Measurements from ENCODE around the gene IL1B.
"Not testable (repeated sequence)": the region's sequence is repeated elsewhere in the genome, so short reads cannot be mapped to it uniquely, and the experiment has no call there.

IL1B gene

DNA sequence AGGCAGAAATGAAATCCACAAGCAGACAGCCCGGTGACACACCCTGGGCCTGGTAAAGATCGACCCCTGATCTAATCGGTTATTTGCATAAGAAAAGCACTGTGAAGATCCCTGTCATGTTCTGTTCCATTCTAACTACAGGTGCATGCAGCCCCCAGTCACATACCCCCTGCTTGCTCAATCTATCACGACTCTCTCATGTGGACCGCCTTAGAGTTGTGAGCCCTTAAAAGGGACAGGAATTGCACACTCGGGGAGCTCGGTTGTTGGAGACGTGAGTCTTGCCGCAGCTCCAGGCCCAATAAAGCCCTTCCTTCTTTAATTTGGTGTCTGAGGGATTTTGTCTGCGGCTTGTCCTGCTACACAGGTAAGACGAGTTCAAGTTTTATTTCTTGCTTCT, 13.4 kb upstream of the IL1B start:
- no peak for DNase-seq

DNA sequence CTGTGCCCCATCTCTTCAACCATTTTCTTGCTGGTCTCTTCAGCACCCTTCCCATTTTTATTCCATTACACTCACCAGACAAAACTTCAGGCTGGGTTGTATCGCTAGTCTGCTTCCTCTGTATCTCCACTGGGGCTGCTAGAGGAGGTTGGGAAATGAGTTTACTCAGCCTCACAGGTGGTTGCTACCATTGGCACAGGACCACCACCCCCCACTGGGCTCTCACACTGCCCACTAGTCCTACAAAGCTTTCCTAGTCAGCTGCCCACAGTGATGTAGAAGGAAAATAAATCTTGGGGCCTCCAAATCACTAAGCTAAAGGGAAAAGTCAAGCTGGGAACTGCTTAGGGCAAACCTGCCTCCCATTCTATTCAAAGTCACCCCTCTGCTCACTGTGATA, 12.3 kb upstream of the IL1B start:
- no peak for DNase-seq

DNA sequence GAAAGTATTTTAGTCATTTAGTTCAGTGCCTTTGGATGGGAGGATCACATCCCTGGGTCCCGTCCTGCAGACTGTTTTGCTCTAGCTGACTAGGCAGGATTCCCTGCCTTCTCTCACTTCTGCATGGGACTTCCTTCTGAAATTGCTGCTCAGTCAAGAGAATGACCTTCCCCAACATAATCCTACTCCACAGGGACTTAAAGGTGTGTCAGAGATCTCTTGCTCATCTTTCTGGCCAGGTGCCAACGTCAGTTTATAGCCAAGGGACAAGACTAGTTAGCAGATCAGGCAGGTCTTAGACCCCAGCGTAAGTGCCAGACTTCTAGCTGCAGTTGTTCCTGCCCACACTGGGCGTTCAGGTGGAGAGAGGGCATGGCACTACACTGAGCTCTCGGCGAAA, 9.5 kb upstream of the IL1B start:
- no peak for DNase-seq

DNA sequence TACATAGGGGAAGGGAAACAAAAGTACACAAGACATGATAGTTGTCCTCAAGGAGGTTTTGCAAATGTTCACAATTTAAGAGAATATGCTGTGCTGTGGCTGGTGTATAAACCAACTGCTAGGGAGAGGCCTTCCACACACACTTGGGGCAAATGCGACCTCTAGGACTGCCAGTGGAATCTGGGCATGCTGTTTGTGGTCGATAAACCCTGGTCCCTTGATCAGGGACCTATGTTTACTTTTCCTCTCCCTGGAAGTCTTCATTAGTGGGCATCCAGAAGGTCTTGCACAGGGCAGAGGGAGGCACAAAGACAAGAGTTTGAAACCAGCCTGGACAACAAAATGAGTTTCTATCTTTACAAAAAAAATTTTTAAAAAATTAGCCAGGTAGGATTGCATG, 7.3 kb upstream of the IL1B start:
- no peak for DNase-seq

DNA sequence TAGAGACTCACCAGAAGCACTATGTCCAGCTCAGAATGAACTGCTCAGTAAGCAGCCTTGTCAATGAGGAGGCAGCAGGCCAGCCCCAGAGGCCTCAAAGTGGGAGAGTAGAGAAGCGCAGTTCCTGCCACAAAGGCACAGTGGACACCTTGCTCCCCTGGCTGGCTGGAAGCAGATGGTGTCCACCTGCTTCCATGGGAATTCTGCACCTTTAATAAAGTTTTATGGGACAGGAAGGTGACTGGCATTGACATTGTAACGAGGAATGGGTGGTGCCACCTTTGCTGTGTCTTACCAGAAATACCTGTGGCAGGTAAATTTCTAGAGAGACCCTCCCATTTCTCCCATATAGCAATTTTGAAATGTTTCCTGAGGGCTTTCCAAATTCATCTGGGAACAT, 6.7 kb upstream of the IL1B start:
- no peak for DNase-seq

DNA sequence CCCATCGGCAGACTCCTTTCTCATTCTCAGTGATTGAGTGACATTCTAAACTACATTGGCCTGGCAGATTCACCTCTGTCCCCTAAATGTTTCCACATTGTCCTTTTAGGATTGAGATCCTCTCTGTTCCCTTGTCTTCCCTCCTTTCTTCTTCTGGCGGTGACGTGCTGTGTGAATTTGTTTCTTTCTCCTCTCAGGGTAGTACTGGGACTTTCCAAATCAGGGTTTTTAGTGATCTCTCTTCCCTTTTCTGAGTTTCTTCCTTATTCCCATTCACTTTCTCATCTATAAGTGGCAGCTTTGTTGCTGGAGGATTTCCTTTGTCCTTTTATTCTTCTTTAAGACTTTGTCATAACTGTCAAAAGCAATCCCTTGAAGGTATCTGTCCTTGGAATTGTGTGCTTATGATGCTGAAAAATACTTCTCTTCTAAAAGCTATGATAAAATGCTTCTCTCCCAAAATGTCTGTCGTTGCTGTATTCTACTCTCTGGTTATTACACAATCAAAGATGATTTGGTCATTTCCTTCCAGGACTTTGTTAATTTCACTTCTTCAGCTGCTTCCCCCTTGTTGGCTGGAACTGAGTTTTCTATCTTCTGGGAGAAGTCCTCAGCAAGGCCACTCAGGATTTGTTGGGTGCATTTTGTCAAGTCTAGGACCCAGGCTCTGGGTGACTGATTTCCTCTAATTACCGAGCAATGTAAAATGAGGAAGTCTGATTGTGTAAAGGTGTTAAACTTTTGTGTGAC, 4.9 kb upstream of the IL1B start:
- no peak for DNase-seq

DNA sequence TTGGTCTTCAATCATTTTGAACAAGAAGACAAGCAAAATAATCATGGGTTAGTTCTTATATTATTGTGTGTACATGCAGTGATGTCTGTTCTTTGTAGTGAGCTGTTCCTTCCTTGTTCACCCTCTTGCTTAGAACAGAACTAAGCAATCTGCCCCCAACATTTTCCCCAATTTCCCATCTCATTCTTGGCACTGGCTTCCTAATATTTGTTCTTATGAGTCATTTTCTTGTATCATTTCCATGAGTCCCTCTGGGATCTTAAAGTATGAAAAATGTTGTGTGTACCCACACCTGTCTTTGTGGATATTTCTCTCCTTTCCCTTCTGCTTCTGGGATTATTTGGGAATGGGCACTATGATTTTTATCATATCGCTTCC, 3.5 kb upstream of the IL1B start:
- no peak for DNase-seq

DNA sequence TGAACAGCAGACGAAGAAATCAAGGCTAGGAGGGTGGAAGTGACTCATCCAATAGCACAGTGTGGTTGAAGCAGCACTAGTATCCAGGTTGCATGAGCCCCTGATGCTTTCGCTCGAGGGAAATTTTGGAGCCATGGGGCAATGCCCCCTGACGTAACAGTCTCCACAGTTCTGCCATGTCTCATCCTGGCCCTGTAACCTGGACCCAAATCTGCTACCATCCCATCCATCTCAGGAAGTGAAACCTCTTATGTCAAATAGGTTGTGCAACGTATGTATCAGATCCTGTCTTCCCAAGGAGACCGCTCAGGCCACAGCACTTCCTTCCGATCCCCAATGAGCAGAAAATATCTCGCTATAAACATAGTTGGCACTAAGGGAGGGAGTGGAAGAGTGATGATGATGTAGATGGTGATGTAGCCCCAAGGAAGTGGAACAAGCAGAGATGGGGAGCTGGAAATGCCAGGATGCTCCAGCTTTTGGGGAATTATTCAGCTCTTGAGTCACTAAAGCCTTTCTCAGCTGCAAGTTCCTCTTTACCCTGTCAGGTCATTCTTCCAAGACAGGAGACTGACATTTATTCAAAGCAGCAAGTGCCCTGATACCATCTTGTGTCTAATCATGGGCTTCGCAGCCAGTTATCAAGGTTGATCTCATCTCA, 3.0 kb upstream of the IL1B start:
- no peak for DNase-seq

DNA sequence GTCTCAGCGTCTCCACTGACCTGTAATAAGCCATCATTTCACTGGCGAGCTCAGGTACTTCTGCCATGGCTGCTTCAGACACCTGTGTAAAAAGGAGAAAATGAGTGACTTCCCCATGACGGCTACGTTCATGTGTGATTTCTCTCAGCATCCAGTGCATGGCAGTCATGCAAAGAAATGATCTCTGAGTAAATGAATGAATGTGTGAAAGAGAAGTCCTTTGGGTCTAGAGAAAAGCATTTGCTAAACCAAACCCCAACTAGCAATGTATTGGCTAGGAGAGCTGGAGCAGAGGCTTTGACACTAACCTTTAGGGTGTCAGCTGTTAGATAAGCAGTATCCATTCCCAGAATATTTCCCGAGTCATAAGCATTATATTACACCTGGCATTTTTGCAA, 417 bp downstream of the IL1B start:
- no peak for DNase-seq

DNA sequence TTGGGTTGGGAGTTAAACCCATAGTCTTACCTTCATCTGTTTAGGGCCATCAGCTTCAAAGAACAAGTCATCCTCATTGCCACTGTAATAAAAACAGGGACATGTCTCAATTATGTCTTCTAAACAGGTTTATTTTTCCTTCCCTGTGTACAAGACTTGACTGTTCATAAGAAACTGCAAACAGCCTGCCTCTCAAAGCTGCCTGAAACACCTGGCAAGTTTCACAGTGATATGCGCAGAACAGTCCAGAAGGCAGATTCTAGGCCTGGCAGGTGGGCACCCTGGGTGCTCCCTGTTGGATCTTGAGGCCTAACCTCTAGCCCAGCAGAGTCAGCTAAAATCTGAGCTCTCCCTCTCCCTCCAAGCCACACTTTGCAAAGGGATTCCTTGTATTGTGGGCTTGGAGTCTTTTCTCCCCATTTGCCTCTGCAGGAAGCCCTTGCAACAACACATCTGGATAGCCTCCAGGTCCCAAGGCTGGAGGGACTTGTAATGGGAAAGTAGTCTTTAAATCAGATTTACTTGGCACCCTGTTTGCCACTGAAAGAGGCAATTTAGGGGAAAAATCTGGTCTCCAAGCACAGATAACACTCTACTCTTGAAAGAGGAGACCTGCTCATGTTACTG, 930 bp downstream of the IL1B start:
- no peak for DNase-seq

DNA sequence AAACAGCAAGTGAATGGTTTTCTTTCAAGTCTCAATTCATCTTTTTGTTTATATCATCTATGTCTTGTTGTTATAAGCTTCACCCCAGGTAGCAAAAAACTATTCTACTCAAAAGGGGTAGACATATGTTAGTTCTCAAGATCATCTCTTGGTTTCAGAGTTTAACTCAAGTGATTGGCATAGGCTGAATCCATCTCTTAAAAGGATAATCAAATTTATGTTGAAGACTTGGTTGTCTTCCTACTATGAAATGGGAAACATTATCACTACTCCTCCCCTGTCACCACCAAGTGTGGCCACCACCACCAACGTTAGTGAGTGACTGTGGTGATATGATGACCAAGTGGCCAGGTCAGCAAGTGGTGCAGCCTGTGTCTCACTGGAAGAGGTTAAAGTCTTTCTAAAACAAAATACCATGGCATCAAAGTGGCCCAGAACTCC, 1.5 kb downstream of the IL1B start:
- no peak for DNase-seq

DNA sequence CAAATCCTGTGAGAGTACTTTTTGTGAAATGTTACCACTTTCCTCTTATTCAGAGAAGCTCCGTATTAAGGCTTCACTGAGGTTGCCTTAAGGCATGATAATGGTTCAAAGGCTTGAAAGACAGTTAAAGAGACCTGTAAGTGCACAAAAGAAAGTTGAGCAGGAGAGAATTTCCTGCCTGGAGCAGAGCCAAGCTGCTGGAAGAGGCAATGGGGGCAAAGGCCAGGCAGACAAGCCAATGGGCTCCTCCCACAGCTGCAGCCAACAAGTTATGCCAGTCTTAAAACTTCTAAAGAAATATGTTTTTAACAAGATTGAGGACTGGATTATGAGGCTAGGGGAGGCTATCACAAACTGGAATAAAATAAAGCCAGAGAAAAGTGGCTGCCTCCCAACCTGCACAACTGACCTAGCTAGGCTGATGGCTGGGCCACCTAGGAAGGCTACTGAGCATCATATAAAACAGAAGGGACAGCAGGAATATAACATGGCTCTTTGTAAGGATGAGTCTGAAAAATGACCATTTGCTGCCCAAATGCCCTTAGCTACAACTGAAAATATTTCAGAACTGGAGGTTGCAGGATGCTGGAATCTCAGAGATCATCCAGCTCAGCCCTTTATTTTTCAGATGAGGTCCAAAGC, 2.1 kb downstream of the IL1B start:
- DNase-seq, result no peak

DNA sequence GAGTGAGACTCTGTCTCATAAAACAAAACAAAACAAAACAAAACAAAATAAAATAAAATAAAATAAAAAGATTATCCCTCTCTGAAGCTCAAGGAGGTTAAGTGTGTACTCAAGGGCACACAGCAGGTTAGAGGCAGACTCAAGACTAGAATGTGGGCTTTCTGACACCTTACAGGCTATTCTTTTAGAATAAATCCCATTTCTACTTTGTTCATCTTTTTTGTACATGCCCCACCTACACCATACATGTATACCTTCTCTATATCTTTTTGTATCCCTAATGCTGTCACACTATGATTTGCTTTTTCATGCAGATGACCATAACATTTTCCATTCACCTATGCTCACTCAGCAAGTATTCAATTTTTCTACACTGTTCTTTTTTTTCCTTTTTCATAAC, 2.6 kb downstream of the IL1B start:
- DNase-seq, result no peak

DNA sequence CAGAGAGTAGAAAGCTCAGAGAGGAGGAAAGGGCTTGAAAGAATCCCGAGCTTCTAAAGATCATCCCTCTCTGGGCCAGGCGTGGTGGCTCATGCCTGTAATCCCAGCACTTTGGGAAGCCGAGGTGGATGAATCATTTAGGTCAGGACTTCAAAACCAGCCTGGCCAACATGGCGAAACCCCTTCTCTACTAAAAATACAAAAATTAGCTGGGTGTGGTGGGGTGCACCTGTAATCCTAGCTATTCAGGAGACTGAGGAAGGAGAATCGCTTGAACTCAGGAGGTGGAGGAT, 3.0 kb downstream of the IL1B start:
- DNase-seq, result not testable (repeated sequence)

DNA sequence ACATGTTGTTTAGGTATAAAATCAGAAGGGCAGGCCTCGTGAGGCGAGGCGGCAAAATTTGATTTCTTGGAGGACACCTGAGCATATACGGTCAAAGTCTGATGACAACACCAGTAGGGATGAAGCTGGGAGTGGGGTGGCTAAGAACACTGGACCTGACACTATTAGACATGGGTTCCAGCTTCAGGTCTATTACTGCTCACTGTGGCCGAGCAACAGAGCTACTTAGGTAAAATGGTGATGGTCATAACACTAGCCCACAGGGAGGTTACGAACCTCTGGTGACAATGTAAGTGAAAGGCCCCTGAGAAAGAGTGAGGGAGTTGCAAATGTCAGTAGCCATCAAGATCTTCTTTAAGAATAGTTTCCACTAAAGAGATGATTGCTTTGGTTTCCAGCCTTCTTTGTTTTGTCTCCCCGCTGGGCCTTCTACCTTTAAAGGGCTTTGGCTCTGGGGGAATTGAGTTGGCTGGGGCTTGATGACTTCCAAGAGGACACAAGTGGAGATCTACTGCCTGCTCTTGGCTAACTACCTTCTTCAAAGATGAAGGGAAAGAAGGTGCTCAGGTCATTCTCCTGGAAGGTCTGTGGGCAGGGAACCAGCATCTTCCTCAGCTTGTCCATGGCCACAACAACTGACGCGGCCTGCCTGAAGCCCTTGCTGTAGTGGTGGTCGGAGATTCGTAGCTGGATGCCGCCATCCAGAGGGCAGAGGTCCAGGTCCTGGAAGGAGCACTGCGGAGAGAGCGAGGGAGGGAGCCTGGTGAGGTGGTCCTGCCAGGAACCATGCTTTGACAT, 3.5 kb downstream of the IL1B start:
- no peak for DNase-seq

DNA sequence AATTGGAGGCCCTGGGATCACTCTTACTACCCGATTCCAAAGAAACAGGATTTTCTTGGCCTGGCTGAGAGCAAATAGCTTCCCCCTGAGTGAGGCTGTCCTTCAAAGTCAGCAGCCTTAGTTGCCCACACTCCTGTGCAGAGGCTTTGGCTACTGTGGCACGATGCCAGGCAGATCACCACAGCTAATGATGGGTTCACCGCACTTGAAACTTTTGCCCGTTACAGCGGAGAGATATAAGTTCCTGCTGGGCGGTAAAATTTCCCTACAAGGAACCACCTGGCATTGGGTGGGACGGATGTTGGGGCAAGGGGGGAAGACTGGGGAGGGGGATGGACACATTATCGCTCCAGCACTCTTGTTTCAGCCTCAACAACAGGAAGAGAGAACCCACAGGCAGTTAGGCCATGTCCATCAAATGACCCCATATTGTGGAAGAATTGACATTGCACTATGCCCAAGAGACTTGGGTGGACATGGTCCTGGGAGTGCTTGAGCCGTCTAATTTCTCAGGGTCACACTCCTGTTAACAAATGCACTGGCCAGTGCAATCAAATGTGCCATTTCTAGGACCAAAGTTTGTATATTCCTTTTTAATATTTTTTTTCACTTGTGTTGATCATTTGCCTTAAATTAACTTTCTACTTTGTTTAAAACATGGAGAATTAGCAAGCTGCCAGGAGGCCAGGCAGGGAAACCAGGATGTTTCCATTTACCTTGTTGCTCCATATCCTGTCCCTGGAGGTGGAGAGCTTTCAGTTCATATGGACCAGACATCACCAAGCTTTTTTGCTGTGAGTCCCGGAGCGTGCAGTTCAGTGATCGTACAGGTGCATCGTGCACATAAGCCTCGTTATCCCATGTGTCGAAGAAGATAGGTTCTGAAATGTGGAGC, 4.4 kb downstream of the IL1B start:
- DNase-seq, result no peak

DNA sequence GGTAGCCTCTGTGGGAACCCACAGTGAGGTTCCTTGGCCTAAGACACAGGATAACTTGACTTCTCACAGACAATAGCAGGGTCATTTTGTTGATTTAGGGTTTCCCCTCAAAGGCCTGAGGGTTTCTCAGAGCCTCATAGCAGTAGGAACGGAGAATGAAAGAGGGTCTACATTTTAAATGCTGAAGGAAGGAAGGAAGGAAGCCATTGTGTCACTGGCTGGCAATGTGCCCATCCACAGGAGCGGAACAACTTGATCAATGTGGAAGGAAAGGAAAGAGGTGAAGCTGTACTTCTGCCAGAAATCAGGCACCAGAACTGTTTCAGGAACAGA, 5.1 kb downstream of the IL1B start:
- DNase-seq, result no peak

DNA sequence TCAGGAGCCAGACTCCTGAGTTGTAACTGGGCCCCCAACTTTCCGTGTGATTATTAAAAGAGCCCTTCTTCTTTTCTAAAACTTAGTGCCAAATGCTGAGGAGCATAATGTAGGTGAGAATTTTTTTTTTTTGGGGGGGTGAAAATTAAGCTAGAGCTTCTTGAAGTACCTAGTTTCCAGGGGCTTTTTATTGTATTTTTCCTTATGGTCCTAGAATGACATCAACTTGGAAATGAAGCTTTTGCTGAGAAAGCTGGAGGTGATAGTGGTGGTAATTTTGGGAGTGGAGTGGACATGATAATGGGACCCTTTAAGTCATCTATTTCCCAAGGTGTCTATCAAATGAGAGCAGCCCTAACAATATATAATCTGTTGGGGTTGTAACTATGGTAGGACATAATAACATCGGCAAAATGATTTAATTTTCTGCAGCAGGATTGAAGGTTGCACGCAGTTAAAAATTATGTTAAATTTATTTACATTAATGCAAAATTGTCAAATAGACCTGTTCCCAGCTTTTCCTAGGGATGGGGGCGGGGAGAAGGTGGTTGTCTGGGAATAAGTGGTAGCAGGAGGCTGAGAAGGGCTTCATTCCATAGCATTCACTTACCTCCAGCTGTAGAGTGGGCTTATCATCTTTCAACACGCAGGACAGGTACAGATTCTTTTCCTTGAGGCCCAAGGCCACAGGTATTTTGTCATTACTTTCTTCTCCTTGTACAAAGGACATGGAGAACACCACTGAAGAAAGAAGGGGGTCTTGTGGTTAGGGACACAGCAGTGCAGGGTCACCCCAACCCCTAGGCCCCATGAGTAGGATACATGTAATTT, 5.7 kb downstream of the IL1B start:
- DNase-seq, result no peak

DNA sequence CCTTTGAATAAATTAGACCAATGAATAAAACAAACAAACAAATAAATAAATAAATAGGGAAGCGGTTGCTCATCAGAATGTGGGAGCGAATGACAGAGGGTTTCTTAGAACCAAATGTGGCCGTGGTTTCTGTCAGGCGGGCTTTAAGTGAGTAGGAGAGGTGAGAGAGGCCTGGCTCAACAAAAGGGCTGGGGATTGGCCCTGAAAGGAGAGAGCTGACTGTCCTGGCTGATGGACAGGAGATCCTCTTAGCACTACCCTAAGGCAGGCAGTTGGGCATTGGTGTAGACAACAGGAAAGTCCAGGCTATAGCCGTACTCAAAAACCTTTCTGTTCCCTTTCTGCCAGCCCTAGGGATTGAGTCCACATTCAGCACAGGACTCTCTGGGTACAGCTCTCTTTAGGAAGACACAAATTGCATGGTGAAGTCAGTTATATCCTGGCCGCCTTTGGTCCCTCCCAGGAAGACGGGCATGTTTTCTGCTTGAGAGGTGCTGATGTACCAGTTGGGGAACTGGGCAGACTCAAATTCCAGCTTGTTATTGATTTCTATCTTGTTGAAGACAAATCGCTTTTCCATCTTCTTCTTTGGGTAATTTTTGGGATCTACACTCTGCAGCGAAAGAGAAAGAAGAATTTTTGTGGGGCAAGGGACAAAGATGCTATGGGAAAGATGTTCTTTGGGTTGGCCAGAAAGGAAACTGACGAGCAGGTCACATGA, 6.5 kb downstream of the IL1B start:
- no peak for DNase-seq

DNA sequence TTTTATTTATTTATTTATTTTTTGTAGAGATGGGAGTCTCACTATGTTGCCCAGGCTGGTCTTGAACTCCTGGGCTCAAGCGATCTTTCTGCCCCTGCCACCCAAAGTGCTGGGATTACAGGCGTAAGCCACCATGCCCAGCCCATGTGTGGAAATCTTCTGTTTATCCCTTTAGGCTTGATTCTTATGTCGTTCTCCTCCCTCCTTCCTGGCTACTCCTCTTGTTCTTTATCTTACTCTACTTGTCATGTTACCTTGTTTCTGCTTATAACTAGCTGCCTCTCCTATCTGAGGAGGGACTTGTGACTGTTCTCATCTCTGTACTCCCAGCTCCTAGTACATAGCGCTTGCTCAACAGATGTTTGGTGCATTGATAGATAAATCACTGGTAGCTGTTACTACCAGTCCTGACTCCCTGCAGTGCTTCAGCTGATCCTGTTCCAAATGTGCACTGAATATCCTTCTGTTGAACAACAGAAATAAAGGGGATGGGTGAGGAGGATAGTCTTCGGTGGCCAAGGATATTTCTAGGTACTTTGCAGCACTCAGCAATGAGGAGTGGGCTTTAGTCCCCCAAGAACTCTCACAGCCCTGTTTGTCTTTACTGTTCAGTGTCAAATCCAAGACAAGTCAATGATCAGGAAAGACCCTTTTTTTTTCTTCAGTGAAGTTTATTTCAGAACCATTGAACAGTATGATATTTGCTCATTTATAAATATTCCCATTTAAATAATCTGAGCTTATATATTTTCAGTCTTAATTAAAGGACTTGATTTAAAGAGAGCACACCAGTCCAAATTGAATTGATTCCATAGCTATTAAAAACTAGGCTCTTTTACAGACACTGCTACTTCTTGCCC, 7.2 kb downstream of the IL1B start:
- DNase-seq, result no peak
